HG03108 (cell line): ENCODE data around the gene SLC35F1.
"Not testable (repeated sequence)": the region's sequence is repeated elsewhere in the genome, so short reads cannot be mapped to it uniquely, and the experiment has no call there.

Source experiments
- ATAC-seq: cut with Tn5 transposase; IDR thresholded peaks from one replicate; pipeline ENCODE4 v1.9.1; 2021; ENCODE audit warnings: moderate library complexity; ENCODE audit not compliant: unreplicated experiment

Gene SLC35F1

GRCh38 chr6:117924690-117925089 lies 17.6 kb downstream of the SLC35F1 start:
- ATAC-seq, result no peak

GRCh38 chr6:117927866-117928265 lies 20.8 kb downstream of the SLC35F1 start:
- no peak for ATAC-seq

- ATAC-seq, result no peak
Observed at GRCh38 chr6:117928833-117929232, 21.8 kb downstream of the SLC35F1 start.

GRCh38 chr6:117929501-117929900 lies 22.4 kb downstream of the SLC35F1 start:
- no peak for ATAC-seq

- ATAC-seq, result no peak
Observed at GRCh38 chr6:117930645-117931044, 23.6 kb downstream of the SLC35F1 start.

- no peak for ATAC-seq
Observed at GRCh38 chr6:117932001-117932400, 24.9 kb downstream of the SLC35F1 start.

DNA sequence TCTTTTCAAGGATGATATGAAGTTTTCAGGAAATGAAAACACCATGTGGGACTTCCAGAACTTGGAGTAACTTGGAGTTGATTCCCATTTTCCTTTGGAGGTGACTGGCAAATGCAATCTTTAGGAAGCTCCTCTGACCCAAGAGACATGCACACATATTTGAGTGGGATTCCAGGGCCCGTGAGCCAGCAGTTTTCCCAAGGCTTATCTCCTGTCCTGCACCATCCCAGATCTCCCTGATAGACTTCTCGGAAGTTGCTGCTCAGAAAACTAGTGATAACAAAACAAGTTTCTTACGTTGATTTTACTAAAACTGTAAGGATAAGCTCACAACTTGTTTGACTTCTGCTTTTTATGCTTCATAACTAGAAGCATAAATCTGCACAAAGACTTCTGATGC lies 25.6 kb downstream of the SLC35F1 start:
- ATAC-seq, result no peak

GRCh38 chr6:117933471-117933870 lies 26.4 kb downstream of the SLC35F1 start:
- no peak for ATAC-seq

DNA sequence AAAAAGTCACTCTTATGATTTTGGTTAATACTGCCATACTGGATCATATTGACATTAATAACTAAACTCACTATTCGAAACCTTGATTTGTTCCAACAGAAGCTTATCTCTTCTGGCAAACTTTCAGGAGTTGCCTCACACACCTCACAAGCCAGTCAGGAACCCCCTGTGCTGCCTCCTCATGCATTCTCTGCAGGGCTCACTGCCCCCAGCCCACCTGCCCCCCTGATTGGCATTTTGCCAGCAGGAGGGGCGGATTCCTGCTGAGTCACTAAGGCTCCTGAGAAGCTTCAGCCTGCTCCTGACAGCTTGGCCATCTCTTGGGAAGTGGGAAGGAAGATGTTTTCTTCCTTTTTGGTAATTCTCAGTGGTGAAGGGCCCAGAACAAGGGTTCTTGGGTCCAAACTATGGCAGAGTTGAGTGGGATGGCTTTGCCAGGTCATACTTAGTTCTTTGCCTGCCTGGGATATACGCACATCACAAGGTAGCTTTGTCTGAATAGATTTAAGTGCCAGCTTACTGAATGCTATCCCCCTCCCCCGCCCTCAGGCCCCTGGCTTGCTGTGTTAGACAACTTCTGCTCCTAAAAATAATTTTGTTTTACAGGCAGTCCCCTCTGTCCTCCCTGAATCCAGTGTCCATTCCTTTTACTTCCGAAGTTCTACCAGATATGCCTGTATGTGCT lies 31.4 kb downstream of the SLC35F1 start:
- ATAC-seq, result no peak

GRCh38 chr6:117947234-117947633 lies 40.2 kb downstream of the SLC35F1 start:
- no peak for ATAC-seq

- no peak for ATAC-seq
Observed at GRCh38 chr6:117951783-117952182, 44.7 kb downstream of the SLC35F1 start.

- ATAC-seq, result no peak
Observed at GRCh38 chr6:117955684-117956256, 48.7 kb downstream of the SLC35F1 start.

DNA sequence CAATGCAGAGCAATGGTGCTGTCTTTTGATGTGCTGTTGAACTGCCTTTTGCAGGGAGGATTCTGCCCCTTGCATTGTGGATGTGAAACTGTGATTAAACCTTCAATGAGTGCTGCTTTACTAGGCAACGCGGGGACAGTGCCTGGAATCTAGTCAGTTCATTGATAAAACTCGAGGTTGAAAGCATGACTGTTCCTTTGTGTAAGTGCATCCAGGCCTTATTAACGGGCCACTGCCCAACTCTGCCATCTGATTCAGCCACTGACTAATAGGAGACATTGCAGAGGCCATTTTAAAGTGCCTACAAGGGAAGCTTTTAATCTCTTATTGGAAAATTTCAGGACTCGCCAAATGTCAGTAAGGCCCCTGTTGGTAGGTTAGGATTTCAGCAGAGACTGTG lies 49.3 kb downstream of the SLC35F1 start:
- no peak for ATAC-seq

DNA sequence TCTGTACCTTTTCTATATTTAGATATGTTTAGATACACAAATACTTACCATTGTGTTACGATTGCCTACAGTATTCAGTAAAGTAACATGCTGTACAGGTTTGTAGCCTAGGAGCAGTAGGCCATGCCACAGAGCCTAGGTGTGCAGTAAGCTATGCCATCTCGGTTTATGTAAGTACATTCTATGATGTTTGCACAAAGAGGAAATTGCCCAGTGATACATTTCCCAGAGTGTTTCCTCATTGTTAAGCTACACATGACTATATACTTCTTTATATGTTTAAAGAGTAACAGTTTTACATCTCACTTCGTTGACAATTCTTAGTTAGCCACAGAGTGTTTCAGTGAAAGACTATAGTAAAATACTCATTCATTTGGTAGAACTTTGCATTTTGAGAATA lies 51.5 kb downstream of the SLC35F1 start:
- no peak for ATAC-seq

GRCh38 chr6:117960877-117961276 lies 53.8 kb downstream of the SLC35F1 start:
- no peak for ATAC-seq

GRCh38 chr6:117961301-117961700 lies 54.2 kb downstream of the SLC35F1 start:
- ATAC-seq, result no peak

- ATAC-seq, result not testable (repeated sequence)
Observed at GRCh38 chr6:117965763-117966162, 58.7 kb downstream of the SLC35F1 start.

- no peak for ATAC-seq
Observed at GRCh38 chr6:117971637-117972036, 64.6 kb downstream of the SLC35F1 start.

GRCh38 chr6:117974914-117975627 lies 68.0 kb downstream of the SLC35F1 start:
- no peak for ATAC-seq

GRCh38 chr6:117976030-117976651 lies 69.1 kb downstream of the SLC35F1 start:
- no peak for ATAC-seq

- no peak for ATAC-seq
Observed at GRCh38 chr6:117985916-117986315, 78.9 kb downstream of the SLC35F1 start.

DNA sequence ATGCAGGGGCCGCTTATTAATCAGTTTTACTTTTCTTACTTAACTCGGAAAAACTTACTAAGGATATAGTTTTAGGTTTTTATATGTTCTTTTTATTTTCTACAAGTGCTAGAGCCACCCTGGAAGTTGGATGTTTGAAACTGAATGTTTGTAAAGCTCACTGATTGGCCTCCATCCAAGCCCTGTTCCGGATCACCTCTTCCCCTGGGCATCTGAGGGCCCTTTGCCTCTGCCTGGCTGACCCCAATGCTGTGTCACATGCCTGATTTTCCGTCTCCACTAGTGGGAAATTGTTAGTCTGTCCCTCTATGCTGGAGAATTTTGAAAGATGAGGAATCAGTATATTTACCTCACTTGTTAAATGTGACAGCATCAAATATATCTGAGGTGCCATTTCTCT lies 79.3 kb downstream of the SLC35F1 start:
- ATAC-seq, result no peak
